OCI-LY1 (cell line): ENCODE data around the gene AIMP1.

Experiments
- H2AFZ ChIP-seq: fragments of 200-600 bp; sonication (generic), shearing (Covaris generic); 2 replicates; pipeline ENCODE4 v1.6.0; 2014; ENCODE audit warnings: antibody characterized with exemption, mild to moderate bottlenecking, low read length
- H3F3A ChIP-seq: fragments of 200-600 bp; sonication (generic), shearing (Covaris generic); 2 replicates; pipeline ENCODE4 v1.6.0; 2014; ENCODE audit warnings: mild to moderate bottlenecking, antibody characterized with exemption, low read length, moderate library complexity; ENCODE audit not compliant: insufficient read depth
- H3K27ac ChIP-seq: fragments of 200-600 bp; sonication (generic); 2 replicates; pipeline ENCODE4 v1.5.1; 2014; ENCODE audit warnings: low read length, mixed run types, mild to moderate bottlenecking, low read depth; ENCODE audit not compliant: poor library complexity, severe bottlenecking
- H3K27me3 ChIP-seq: fragments of 200-600 bp; sonication (generic); 2 replicates; pipeline ENCODE4 v1.6.0; 2014; ENCODE audit warnings: antibody characterized with exemption, mild to moderate bottlenecking, low read length, moderate library complexity; ENCODE audit not compliant: insufficient read depth
- H3K36me3 ChIP-seq: fragments of 200-600 bp; sonication (generic); 2 replicates; pipeline ENCODE4 v1.6.1; 2014; ENCODE audit warnings: mild to moderate bottlenecking, antibody characterized with exemption, low read length, moderate library complexity, mixed read lengths; ENCODE audit not compliant: insufficient read depth
- H3K4me1 ChIP-seq: fragments of 200-600 bp; sonication (generic); 2 replicates; pipeline ENCODE4 v1.5.1; 2014; ENCODE audit warnings: mild to moderate bottlenecking, low read length, moderate library complexity; ENCODE audit not compliant: insufficient read depth, severe bottlenecking
- H3K4me2 ChIP-seq: fragments of 200-600 bp; sonication (generic), shearing (Covaris generic); 2 replicates; pipeline ENCODE4 v1.6.1; 2014; ENCODE audit warnings: low read length
- H3K4me3 ChIP-seq: fragments of 200-600 bp; sonication (generic); 2 replicates; pipeline ENCODE4 v1.5.1; 2014; ENCODE audit warnings: low read length, low read depth, mild to moderate bottlenecking, mixed read lengths; ENCODE audit not compliant: poor library complexity, severe bottlenecking
- H3K79me2 ChIP-seq: fragments of 200-600 bp; shearing (Covaris generic); 2 replicates; pipeline ENCODE4 v1.6.1; 2016; ENCODE audit warnings: mixed run types, low read length, mixed read lengths; ENCODE audit not compliant: insufficient read depth
- H3K9ac ChIP-seq: fragments of 200-600 bp; sonication (generic), shearing (Covaris generic); 2 replicates; pipeline ENCODE4 v1.6.1; 2014; ENCODE audit warnings: mild to moderate bottlenecking, low read length, mixed read lengths
- H3K9me2 ChIP-seq: fragments of 200-600 bp; sonication (generic), shearing (Covaris generic); 2 replicates; pipeline ENCODE4 v1.6.1; 2014; ENCODE audit warnings: low read depth, mild to moderate bottlenecking, low read length, mixed read lengths
- H3K9me3 ChIP-seq: fragments of 200-600 bp; shearing (Covaris generic); 2 replicates; pipeline ENCODE4 v1.6.1; 2014; ENCODE audit warnings: low read length, mixed read lengths
- H4K20me1 ChIP-seq: fragments of 200-600 bp; sonication (generic), shearing (Covaris generic); 2 replicates; pipeline ENCODE4 v1.6.0; 2016; ENCODE audit warnings: mild to moderate bottlenecking, low read length; ENCODE audit not compliant: insufficient read depth
- CTCF ChIP-seq: fragments of 200-600 bp; sonication (generic), shearing (Covaris generic); IDR thresholded peaks from 2 replicates; pipeline ENCODE4 v1.5.1; 2017; ENCODE audit warnings: mild to moderate bottlenecking, antibody characterized with exemption, low read length, moderate library complexity, mixed read lengths
- EZH2 ChIP-seq: fragments of 200-600 bp; sonication (generic), shearing (Covaris generic); IDR thresholded peaks from 2 replicates; pipeline ENCODE4 v1.8.0; 2017; ENCODE audit warnings: borderline replicate concordance, mixed run types, mild to moderate bottlenecking, antibody characterized with exemption, low read length, moderate library complexity, mixed read lengths

Gene AIMP1

GRCh38 chr4:106373026-106373425 is 56.7 kb downstream of the AIMP1 start:
- no peaks in the 10 kb centered on the region for H3K9me3 ChIP-seq
- no peaks in the 10 kb centered on the region for H3K36me3 ChIP-seq
- H3K9me2 ChIP-seq, result no peaks in the 10 kb centered on the region
- no peak overlapping the region for H3K9ac ChIP-seq
- no peaks in the 10 kb centered on the region for H4K20me1 ChIP-seq
- no peaks in the 10 kb centered on the region for H3F3A ChIP-seq
- H3K79me2 ChIP-seq, result no peaks in the 10 kb centered on the region
- no peaks in the 10 kb centered on the region for H3K27me3 ChIP-seq
- H3K4me1 ChIP-seq, result no peaks in the 10 kb centered on the region
- no peak for TF ChIP-seq EZH2
- TF ChIP-seq CTCF, result no peak
- H3K27ac ChIP-seq, result no peak overlapping the region
- no peak overlapping the region for H3K4me2 ChIP-seq
- H3K4me3 ChIP-seq, result no peak overlapping the region
- H2AFZ ChIP-seq, result no peak overlapping the region

- Histone ChIP-seq H3K36me3 (no peaks in the 10 kb centered on the region), H2AFZ (no peak overlapping the region), H3K27ac (no peak overlapping the region), H3F3A (no peaks in the 10 kb centered on the region), H3K4me3 (no peak overlapping the region), H3K9me2 (no peaks in the 10 kb centered on the region), H3K9me3 (no peaks in the 10 kb centered on the region), H3K4me1 (no peaks in the 10 kb centered on the region), H3K79me2 (no peaks in the 10 kb centered on the region), H3K4me2 (no peak overlapping the region), H4K20me1 (no peaks in the 10 kb centered on the region), H3K27me3 (no peaks in the 10 kb centered on the region), H3K9ac (no peak overlapping the region)
- TF ChIP-seq CTCF (no peak), EZH2 (no peak)
Measured at GRCh38 chr4:106380179-106380578, 63.8 kb downstream of the AIMP1 start.

GRCh38 chr4:106384878-106385277 is 68.5 kb downstream of the AIMP1 start:
- Histone ChIP-seq H3K4me3 (no peak overlapping the region), H4K20me1 (no peaks in the 10 kb centered on the region), H3K9me2 (no peaks in the 10 kb centered on the region), H3K9me3 (no peaks in the 10 kb centered on the region), H3F3A (no peaks in the 10 kb centered on the region), H2AFZ (no peak overlapping the region), H3K4me1 (no peaks in the 10 kb centered on the region), H3K27me3 (no peaks in the 10 kb centered on the region), H3K4me2 (no peak overlapping the region), H3K27ac (no peak overlapping the region), H3K9ac (no peak overlapping the region), H3K79me2 (no peaks in the 10 kb centered on the region), H3K36me3 (no peaks in the 10 kb centered on the region)
- TF ChIP-seq EZH2 (no peak), CTCF (no peak)
